ENCODE data around the gene POTEB.
"Not testable (repeated sequence)": the region's sequence is repeated elsewhere in the genome, so short reads cannot be mapped to it uniquely, and the experiment has no call there.

DNA sequence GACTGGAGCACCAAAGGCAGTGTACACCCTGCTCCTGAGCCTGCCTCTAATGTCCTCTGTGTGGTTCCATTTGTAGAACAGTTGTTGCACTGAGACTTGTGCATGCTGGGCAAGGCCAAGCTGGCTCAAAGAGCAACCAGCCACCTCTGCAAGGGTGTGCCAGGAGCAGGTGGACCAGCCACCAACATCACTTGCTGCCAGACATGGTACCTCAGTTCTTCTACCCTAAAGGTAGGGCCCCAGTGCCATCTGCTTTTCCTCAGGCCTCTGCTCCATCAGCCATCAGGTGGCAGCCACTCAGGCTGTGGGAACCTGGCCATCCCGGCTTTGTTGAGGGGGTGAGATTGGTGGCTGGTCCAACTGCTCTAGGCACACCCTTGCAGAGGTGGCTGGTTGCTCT is 38.7 kb downstream of the POTEB start:
- not testable (repeated sequence) for TF ChIP-seq POLR2A (IDR thresholded peaks at IDR 0.05; ENCODE audit: low read length); GATA1 (IDR thresholded peaks at IDR 0.05; ENCODE audit: low read depth, low read length)

All from erythroblast (primary cell).